ENCODE results near the gene C18orf63. TPM values are rescaled to one million over a fixed set of nuclear protein-coding genes. Genes with fewer than 3 reads are reported as not detected.
A peak's percentile ranks its signal among the peaks of the same experiment; 100 is the strongest.

C18orf63 gene
- total and polyA plus RNA-seq, 2 donors (not counting 3 experiments of a cell fraction or from before 2014, with no cell fraction given), result not detected

GRCh38 chr18:74281011-74281979 lies 34.3 kb upstream of the C18orf63 start:
- intact Hi-C loops (cut with micrococcal nuclease) (no loop called here), dilution Hi-C loops (cut with MboI; ENCODE audit: extremely low pct_ligation_motif_present, low sequenced_read_pairs) (no loop called here)
- no peak for TF ChIP-seq JUN (IDR thresholded peaks at IDR 0.05; ENCODE audit: borderline replicate concordance, insufficient read depth, insufficient read length, low read depth)
- Histone ChIP-seq H3K4me2 (ENCODE audit: insufficient read depth, low read length) (no peak overlapping the region), H3K36me3 (ENCODE audit: control insufficient read depth in 2 of 2, extremely low read depth in 1 of 2, insufficient read depth in 2 of 2, low read length in 2 of 2) (no peaks in the 10 kb centered on the region), H3K27ac (ENCODE audit: insufficient read depth, low read depth, low read length) (no peak overlapping the region), H3K4me1 (ENCODE audit: control insufficient read depth, extremely low read depth, insufficient read depth, low read length) (peaks cover 8% of the 10 kb centered on the region), H3K27me3 (ENCODE audit: control insufficient read depth in 2 of 2, insufficient read depth in 2 of 2, low read length in 2 of 2) (no peaks in the 10 kb centered on the region), H3K9ac (replicated peaks; ENCODE audit: extremely low read depth, insufficient read depth, low read length) (no peak overlapping the region), H3K79me2 (ENCODE audit: control insufficient read depth, insufficient read depth, low read length) (no peaks in the 10 kb centered on the region), H2AFZ (ENCODE audit: low read depth, low read length) (no peak overlapping the region), H3K9me3 (replicated peaks; ENCODE audit: control insufficient read depth, insufficient read depth, low read length) (no peaks in the 10 kb centered on the region), H3K4me3 (replicated peaks in 1 of 3; ENCODE audit: insufficient read depth in 1 of 3, low read depth in 1 of 3, low read length in 3 of 3) (no peak overlapping the region), H3K9me1 (replicated peaks; ENCODE audit: control insufficient read depth, extremely low read depth, insufficient read depth, low read length) (no peaks in the 10 kb centered on the region), H4K20me1 (replicated peaks; ENCODE audit: control insufficient read depth, extremely low read depth, insufficient read depth, low read length) (no peaks in the 10 kb centered on the region)
- no peak for DNase-seq (ENCODE audit: low read depth, low spot score)
- no TSS peak for BruUV-seq (replicated peaks)
- ChIA-PET CTCF (no interaction called here), POLR2A (no interaction called here)
- peak; percentile 26 for FAIRE-seq

GRCh38 chr18:74281980-74282754 lies 33.5 kb upstream of the C18orf63 start:
- Histone ChIP-seq H3K4me2 (ENCODE audit: insufficient read depth, low read length) (no peak overlapping the region), H3K9me1 (replicated peaks; ENCODE audit: control insufficient read depth, extremely low read depth, insufficient read depth, low read length) (no peaks in the 10 kb centered on the region), H3K27ac (ENCODE audit: insufficient read depth, low read depth, low read length) (no peak overlapping the region), H3K4me1 (ENCODE audit: control insufficient read depth, extremely low read depth, insufficient read depth, low read length) (peaks cover 8% of the 10 kb centered on the region), H4K20me1 (replicated peaks; ENCODE audit: control insufficient read depth, extremely low read depth, insufficient read depth, low read length) (no peaks in the 10 kb centered on the region), H3K9ac (replicated peaks; ENCODE audit: extremely low read depth, insufficient read depth, low read length) (no peak overlapping the region), H3K27me3 (ENCODE audit: control insufficient read depth in 2 of 2, insufficient read depth in 2 of 2, low read length in 2 of 2) (no peaks in the 10 kb centered on the region), H3K36me3 (ENCODE audit: control insufficient read depth in 2 of 2, extremely low read depth in 1 of 2, insufficient read depth in 2 of 2, low read length in 2 of 2) (no peaks in the 10 kb centered on the region), H3K9me3 (replicated peaks; ENCODE audit: control insufficient read depth, insufficient read depth, low read length) (no peaks in the 10 kb centered on the region), H3K79me2 (ENCODE audit: control insufficient read depth, insufficient read depth, low read length) (no peaks in the 10 kb centered on the region), H3K4me3 (replicated peaks in 1 of 3; ENCODE audit: insufficient read depth in 1 of 3, low read depth in 1 of 3, low read length in 3 of 3) (no peak overlapping the region), H2AFZ (ENCODE audit: low read depth, low read length) (no peak overlapping the region)
- dilution Hi-C loops (cut with MboI; ENCODE audit: extremely low pct_ligation_motif_present, low sequenced_read_pairs) (no loop called here), intact Hi-C loops (cut with micrococcal nuclease) (no loop called here)
- CTCF ChIA-PET, result no interaction called here
- no peak for FAIRE-seq
- BruUV-seq (replicated peaks), result no TSS peak
- POLR2A ChIA-PET, result no interaction called here
- no peak for DNase-seq (ENCODE audit: low read depth, low spot score)
- TF ChIP-seq MYC (IDR thresholded peaks at IDR 0.05; ENCODE audit: low read depth, low read length), result no peak
- no peak for TF ChIP-seq EZH2 (IDR thresholded peaks at IDR 0.05; ENCODE audit: borderline replicate concordance, low read depth, low read length, severe bottlenecking)
- TF ChIP-seq MAX (IDR thresholded peaks at IDR 0.05; ENCODE audit: insufficient read depth, insufficient read length), result no peak
- TF ChIP-seq FOS (IDR thresholded peaks at IDR 0.05; ENCODE audit: borderline replicate concordance, insufficient read depth, low read length), result no peak
- no peak for TF ChIP-seq POLR2AphosphoS5 (IDR thresholded peaks at IDR 0.05; ENCODE audit: insufficient read depth, low read depth, low read length)
- no peak for TF ChIP-seq GATA2 (IDR thresholded peaks at IDR 0.05; ENCODE audit: insufficient read depth, insufficient read length, low read depth, low read length)

Data from endothelial cell of umbilical vein (primary cell).